DMS153 (cell line): Measurements from ENCODE around the gene OR6S1.

Experiments used
- DNase-seq: peaks from one replicate; lab custom pipeline; 2025; lab: John Stamatoyannopoulos, UW

The OR6S1 gene, protein sequence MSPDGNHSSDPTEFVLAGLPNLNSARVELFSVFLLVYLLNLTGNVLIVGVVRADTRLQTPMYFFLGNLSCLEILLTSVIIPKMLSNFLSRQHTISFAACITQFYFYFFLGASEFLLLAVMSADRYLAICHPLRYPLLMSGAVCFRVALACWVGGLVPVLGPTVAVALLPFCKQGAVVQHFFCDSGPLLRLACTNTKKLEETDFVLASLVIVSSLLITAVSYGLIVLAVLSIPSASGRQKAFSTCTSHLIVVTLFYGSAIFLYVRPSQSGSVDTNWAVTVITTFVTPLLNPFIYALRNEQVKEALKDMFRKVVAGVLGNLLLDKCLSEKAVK

DNA sequence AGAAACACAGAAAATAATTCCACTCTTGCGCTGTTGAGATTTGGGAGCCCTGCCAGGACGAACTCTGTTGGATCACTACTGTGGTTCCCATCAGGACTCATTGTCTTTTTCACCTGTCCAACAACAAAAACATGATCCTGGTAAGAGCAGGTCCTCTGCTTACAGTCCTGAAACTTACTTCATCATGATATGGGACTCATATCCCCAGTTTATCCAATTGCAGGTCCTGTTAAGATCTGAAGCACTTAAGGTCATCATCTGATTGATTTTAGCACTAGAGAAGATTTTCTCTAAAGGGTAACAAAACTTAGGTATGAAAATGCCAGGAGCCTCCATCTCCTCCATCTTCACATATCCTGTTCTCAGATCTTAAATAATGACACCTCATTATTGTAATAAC is at the start of gene OR6S1:
OR6S1 (minus strand) TSS at position 101 of the 400 bp plus-strand sequence; CDS start at position 101, 0 bp downstream.
- DNase-seq = no peak

- DNase-seq = peak; percentile 64
These were observed 49.6 kb upstream of the OR6S1 start for GRCh38 chr14:20690848-20691640.

- no peak for DNase-seq
These were observed 46.8 kb upstream of the OR6S1 start, which contains the start of gene ANG for GRCh38 chr14:20688167-20688839. Gene ANG (plus strand): TSS chr14:20688764. CDS start chr14:20693565, 4,801 bp downstream.

GRCh38 chr14:20687362-20688166 is 46.1 kb upstream of the OR6S1 start:
- DNase-seq = no peak

DNA sequence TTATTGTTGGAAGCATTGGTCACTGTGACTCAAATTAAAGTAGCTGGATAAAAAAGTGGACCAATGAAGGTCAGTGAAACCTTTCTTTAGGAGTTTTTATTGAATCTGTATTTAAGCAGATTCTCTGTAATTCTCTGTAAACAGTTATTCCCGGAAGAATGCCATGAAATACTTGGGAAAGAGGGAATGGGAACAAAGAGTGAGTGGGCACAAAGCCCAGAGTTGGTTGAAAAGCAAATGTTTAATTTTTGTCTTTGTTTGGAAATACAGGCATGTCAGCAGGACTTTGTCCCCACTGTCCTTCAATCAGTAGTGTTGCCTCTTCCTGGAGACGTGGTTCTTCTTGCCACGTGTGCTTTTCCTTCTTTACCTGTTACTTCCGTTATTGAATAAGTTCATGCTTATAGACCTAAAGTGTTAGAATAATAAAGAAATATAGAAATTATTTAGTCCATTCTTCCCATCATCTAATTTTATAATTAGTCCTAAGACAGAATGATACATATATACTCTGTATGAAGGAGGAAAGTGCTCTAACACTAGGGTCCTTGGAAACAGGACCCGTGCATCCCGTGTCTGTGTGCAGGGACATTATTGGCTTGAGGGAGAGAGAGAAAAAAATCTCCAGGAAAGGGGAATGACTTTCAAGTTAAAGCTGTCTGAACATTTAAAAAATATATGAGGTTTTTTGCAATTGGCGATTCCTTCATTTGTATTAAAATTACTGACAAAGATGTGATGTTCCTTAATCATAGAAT is 45.1 kb upstream of the OR6S1 start:
- no peak for DNase-seq

- no peak for DNase-seq
These were observed 43.4 kb upstream of the OR6S1 start for GRCh38 chr14:20684662-20685456.

- peak; percentile 22 for DNase-seq
These were observed 42.6 kb upstream of the OR6S1 start, which contains the start of gene RNASE4 for GRCh38 chr14:20683891-20684661. Gene RNASE4 (plus strand): TSS chr14:20684560. CDS start chr14:20699372, 14,812 bp downstream.

DNA sequence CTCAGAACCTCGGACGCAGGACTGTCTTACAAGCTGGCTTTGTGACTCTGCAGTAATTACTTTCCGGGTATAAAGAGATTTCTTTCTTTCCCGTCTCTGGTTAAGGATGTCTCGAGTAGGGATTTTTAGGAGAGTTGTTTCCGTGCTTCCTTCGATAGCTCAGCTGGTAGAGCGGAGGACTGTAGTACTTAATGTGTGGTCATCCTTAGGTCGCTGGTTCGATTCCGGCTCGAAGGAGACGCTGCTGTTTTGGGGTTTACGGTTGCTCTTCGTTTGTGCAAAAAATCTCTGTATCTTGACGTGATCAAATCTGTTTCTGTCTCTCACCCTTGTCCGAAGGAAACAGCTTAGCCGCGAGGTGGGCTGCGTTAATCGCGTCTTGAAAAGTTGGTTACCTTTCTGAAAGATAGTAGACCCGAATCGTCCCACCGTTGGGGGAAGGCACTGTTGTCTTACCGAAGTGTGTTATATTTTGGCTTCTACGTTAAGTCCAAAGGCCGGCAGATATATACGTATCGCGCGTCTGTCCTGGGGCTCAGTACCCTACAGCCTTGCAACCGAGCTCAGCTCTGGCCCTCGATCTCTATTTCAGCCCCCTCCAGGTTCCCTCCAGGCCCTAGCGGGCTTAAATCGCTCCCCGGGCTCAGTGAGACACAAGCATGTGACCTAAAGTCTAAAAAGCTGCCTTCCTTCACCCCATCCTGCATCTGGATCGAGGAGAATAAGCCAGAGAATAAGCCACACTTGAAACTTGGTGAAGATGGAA is 41.8 kb upstream of the OR6S1 start:
- peak; percentile 67 for DNase-seq

DNA sequence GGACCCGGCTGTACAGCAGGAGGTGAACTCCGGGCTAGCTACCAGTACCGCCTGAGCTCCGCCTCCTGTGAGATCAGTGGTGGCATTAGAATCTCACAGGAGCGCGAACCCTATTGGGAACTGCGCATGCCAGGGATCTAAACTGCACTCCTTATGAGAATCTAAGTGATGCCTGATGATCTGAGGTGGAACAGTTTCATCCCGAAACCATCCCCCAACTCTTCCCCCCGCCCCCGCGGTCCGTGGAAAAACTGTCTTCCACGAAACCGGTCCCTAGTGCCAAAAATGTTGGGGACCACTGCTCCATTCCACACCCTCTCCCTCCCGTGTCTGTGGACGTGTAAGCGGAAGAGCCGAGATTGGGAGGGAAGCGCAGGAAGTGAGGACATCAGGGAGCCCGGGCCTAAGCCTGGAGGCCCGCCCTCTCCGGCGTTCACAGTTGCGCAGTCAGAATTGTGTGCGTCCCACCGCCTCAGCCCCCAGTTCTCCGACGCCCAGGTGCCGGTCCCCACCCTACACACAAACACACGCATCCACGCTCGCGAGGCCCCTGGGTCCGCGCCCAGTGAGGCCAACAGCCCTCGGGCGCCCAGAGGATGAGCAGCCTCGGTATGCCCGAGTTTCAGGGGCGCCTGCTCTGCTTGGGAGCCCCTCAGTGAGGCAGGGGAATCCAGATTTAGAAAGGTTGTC is 41.1 kb upstream of the OR6S1 start:
- DNase-seq = peak; percentile 69

GRCh38 chr14:20682127-20682434 is 40.6 kb upstream of the OR6S1 start:
- no peak for DNase-seq

GRCh38 chr14:20681348-20682126 is 40.0 kb upstream of the OR6S1 start:
- peak; percentile 48 for DNase-seq

- no peak for DNase-seq
These were observed 39.4 kb upstream of the OR6S1 start for GRCh38 chr14:20680843-20681347.

- DNase-seq = no peak
These were observed 38.9 kb upstream of the OR6S1 start for GRCh38 chr14:20680363-20680762.

DNA sequence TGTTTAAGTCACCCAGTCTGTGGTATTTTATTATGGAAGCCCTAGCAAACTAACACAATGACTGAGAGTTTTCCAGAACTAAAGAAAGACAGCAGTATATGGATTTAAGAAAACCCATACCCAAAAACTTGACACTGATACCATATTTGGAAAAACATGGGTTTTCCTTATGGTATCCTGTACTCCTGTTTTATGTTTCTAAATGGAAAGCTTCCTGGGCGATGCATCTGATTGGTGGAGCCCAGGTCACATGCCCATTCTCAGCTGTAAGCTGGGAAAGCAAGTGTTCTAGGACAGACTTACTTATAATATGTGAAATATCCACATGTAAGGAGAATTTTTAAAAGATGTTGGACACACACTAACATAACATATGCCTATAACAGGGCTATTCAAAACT is 38.4 kb upstream of the OR6S1 start:
- DNase-seq = no peak

DNA sequence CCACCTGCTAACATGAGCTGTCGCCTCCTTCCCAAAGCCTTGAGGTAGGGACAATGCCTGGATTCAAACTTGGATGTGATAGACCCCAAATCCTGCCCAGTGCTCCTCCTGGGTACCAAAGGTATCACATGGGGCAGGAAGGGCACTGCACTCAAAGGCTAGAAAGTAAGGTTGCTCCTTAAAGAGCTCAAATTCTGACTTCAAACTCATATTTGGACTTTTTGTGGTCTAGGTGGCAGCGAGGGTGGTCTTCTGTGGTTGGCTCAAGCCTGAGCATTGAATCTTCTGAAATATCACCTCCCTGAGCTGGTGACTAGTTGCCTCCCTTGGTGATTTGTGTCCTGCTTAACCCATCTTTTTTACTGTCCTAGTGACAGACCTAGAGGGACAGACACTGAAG is 34.6 kb upstream of the OR6S1 start:
- DNase-seq = no peak

DNA sequence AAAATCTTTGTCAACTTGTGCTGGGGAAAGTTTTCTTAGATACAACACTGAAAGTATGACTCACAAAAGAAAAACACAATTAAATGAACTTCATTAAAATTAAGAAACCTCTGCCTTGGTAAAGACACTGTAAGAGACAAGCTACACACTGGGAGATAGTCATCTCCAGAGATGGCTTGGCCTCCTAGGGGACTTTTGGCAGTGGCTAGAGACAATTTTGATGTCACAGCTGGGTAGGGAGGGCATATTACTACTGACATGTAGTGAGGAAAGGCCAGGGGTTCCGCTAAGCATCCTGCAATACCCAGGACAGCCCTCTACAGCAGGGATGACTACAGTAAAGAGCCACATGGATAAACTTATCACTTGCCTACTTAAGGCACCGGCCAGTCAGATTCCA is 34.2 kb upstream of the OR6S1 start:
- no peak for DNase-seq
